ENCODE data around the gene GABRR3.

DNA sequence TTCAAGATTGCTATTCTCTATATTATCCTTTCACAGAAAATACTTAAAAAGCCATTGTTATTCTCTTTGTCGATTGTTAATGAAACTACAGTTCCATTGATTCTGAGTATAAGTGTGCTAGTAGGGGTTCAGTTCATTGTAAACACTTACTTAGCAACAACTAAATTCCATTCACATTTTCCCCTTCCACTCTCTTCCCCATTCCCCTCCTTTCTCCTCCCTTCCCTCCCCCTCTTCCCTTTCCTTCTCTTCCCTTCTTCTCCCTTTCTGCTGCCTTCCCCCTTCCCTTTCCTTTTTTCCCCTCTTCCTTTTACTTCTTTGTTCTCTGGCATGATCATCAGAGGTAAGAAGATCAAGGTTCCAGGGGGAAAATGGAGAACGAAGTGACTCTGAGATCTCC is 41.6 kb downstream of the GABRR3 start:
- TF ChIP-seq, protein P1, sequence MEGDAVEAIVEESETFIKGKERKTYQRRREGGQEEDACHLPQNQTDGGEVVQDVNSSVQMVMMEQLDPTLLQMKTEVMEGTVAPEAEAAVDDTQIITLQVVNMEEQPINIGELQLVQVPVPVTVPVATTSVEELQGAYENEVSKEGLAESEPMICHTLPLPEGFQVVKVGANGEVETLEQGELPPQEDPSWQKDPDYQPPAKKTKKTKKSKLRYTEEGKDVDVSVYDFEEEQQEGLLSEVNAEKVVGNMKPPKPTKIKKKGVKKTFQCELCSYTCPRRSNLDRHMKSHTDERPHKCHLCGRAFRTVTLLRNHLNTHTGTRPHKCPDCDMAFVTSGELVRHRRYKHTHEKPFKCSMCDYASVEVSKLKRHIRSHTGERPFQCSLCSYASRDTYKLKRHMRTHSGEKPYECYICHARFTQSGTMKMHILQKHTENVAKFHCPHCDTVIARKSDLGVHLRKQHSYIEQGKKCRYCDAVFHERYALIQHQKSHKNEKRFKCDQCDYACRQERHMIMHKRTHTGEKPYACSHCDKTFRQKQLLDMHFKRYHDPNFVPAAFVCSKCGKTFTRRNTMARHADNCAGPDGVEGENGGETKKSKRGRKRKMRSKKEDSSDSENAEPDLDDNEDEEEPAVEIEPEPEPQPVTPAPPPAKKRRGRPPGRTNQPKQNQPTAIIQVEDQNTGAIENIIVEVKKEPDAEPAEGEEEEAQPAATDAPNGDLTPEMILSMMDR (conservative IDR thresholded peaks at IDR 0.05 in 1 of 2, IDR thresholded peaks at IDR 0.05 in 1 of 2; ENCODE audit: low read depth in 1 of 2, low read length in 2 of 2), result no peak
- TF ChIP-seq EZH2 (IDR thresholded peaks at IDR 0.05; ENCODE audit: low read length, missing control alignments), result no peak
